ENCODE measurements around the gene EXOSC3. TPM values are rescaled to one million over a fixed set of nuclear protein-coding genes. Genes with fewer than 3 reads are reported as not detected.
"Not testable (repeated sequence)": the region's sequence is repeated elsewhere in the genome, so short reads cannot be mapped to it uniquely, and the experiment has no call there.

The EXOSC3 gene
- total RNA-seq, 1 donor: 81.1 TPM

- Histone ChIP-seq H3K9me3 (ENCODE audit: low read depth, low read length) (no peaks in the 10 kb centered on the region), H3K4me1 (ENCODE audit: insufficient read depth, low read length) (peaks cover 22% of the 10 kb centered on the region), H3K27me3 (ENCODE audit: insufficient read depth, low read length) (no peaks in the 10 kb centered on the region), H3K4me3 (ENCODE audit: low read length) (peak overlapping the region; percentile 88)
Observed at GRCh38 chr9:37752642-37753488, 32.0 kb downstream of the EXOSC3 start.

- H3K27me3 ChIP-seq (ENCODE audit: insufficient read depth, low read length); H3K4me3 ChIP-seq (ENCODE audit: low read length); H3K9me3 ChIP-seq (ENCODE audit: low read depth, low read length): not testable (repeated sequence)
Observed at GRCh38 chr9:37752112-37752511, 32.8 kb downstream of the EXOSC3 start.

GRCh38 chr9:37751704-37752103 lies 33.2 kb downstream of the EXOSC3 start:
- H3K4me1 ChIP-seq (ENCODE audit: insufficient read depth, low read length): peaks cover 22% of the 10 kb centered on the region
- not testable (repeated sequence) for H3K27me3 ChIP-seq (ENCODE audit: insufficient read depth, low read length); H3K9me3 ChIP-seq (ENCODE audit: low read depth, low read length); H3K4me3 ChIP-seq (ENCODE audit: low read length)

More at GRCh38 chr9:37752112-37752511, 32.8 kb downstream of the EXOSC3 start:
- peaks cover 22% of the 10 kb centered on the region for H3K4me1 ChIP-seq (ENCODE audit: insufficient read depth, low read length)

GRCh38 chr9:37751186-37751585 lies 33.7 kb downstream of the EXOSC3 start:
- Histone ChIP-seq H3K27me3 (ENCODE audit: insufficient read depth, low read length) (no peaks in the 10 kb centered on the region), H3K4me3 (ENCODE audit: low read length) (no peak overlapping the region), H3K9me3 (ENCODE audit: low read depth, low read length) (no peaks in the 10 kb centered on the region)

GRCh38 chr9:37749129-37749528 lies 35.7 kb downstream of the EXOSC3 start:
- Histone ChIP-seq H3K27me3 (ENCODE audit: insufficient read depth, low read length) (no peaks in the 10 kb centered on the region), H3K4me3 (ENCODE audit: low read length) (no peak overlapping the region), H3K4me1 (ENCODE audit: insufficient read depth, low read length) (peaks cover 7% of the 10 kb centered on the region), H3K9me3 (ENCODE audit: low read depth, low read length) (no peaks in the 10 kb centered on the region)

More at GRCh38 chr9:37751186-37751585, 33.7 kb downstream of the EXOSC3 start:
- peaks cover 22% of the 10 kb centered on the region for H3K4me1 ChIP-seq (ENCODE audit: insufficient read depth, low read length)

- Histone ChIP-seq H3K27me3 (ENCODE audit: insufficient read depth, low read length) (no peaks in the 10 kb centered on the region), H3K4me3 (ENCODE audit: low read length) (no peak overlapping the region), H3K9me3 (ENCODE audit: low read depth, low read length) (no peaks in the 10 kb centered on the region), H3K4me1 (ENCODE audit: insufficient read depth, low read length) (no peaks in the 10 kb centered on the region)
Observed at GRCh38 chr9:37747271-37747753, 37.6 kb downstream of the EXOSC3 start.

GRCh38 chr9:37746448-37747270 lies 38.2 kb downstream of the EXOSC3 start:
- no peaks in the 10 kb centered on the region for H3K27me3 ChIP-seq (ENCODE audit: insufficient read depth, low read length)

GRCh38 chr9:37745970-37746369 lies 38.9 kb downstream of the EXOSC3 start:
- Histone ChIP-seq H3K4me3 (ENCODE audit: low read length) (no peak overlapping the region), H3K27me3 (ENCODE audit: insufficient read depth, low read length) (no peaks in the 10 kb centered on the region), H3K4me1 (ENCODE audit: insufficient read depth, low read length) (no peaks in the 10 kb centered on the region), H3K9me3 (ENCODE audit: low read depth, low read length) (no peaks in the 10 kb centered on the region)

More at GRCh38 chr9:37746448-37747270, 38.2 kb downstream of the EXOSC3 start:
- Histone ChIP-seq H3K9me3 (ENCODE audit: low read depth, low read length) (no peaks in the 10 kb centered on the region), H3K4me3 (ENCODE audit: low read length) (no peak overlapping the region), H3K4me1 (ENCODE audit: insufficient read depth, low read length) (no peaks in the 10 kb centered on the region)

- no peaks in the 10 kb centered on the region for H3K27me3 ChIP-seq (ENCODE audit: insufficient read depth, low read length)
- H3K9me3 ChIP-seq (ENCODE audit: low read depth, low read length): no peaks in the 10 kb centered on the region
- H3K4me1 ChIP-seq (ENCODE audit: insufficient read depth, low read length): no peaks in the 10 kb centered on the region
- H3K4me3 ChIP-seq (ENCODE audit: low read length): no peak overlapping the region
Observed at GRCh38 chr9:37740631-37741328, 44.1 kb downstream of the EXOSC3 start.

- Histone ChIP-seq H3K4me3 (ENCODE audit: low read length) (no peak overlapping the region), H3K4me1 (ENCODE audit: insufficient read depth, low read length) (no peaks in the 10 kb centered on the region), H3K27me3 (ENCODE audit: insufficient read depth, low read length) (no peaks in the 10 kb centered on the region), H3K9me3 (ENCODE audit: low read depth, low read length) (no peaks in the 10 kb centered on the region)
Observed at GRCh38 chr9:37740128-37740527, 44.7 kb downstream of the EXOSC3 start.

- H3K4me1 ChIP-seq (ENCODE audit: insufficient read depth, low read length): no peaks in the 10 kb centered on the region
- no peaks in the 10 kb centered on the region for H3K27me3 ChIP-seq (ENCODE audit: insufficient read depth, low read length)
- no peaks in the 10 kb centered on the region for H3K9me3 ChIP-seq (ENCODE audit: low read depth, low read length)
- H3K4me3 ChIP-seq (ENCODE audit: low read length): no peak overlapping the region
Observed at GRCh38 chr9:37739222-37739621, 45.6 kb downstream of the EXOSC3 start.

- Histone ChIP-seq H3K27me3 (ENCODE audit: insufficient read depth, low read length) (no peaks in the 10 kb centered on the region), H3K4me1 (ENCODE audit: insufficient read depth, low read length) (no peaks in the 10 kb centered on the region)
Observed at GRCh38 chr9:37732952-37733351, 51.9 kb downstream of the EXOSC3 start.

GRCh38 chr9:37732086-37732741 lies 52.6 kb downstream of the EXOSC3 start:
- Histone ChIP-seq H3K9me3 (ENCODE audit: low read depth, low read length) (no peaks in the 10 kb centered on the region), H3K4me1 (ENCODE audit: insufficient read depth, low read length) (no peaks in the 10 kb centered on the region), H3K27me3 (ENCODE audit: insufficient read depth, low read length) (no peaks in the 10 kb centered on the region), H3K4me3 (ENCODE audit: low read length) (no peak overlapping the region)

More at GRCh38 chr9:37732952-37733351, 51.9 kb downstream of the EXOSC3 start:
- H3K4me3 ChIP-seq (ENCODE audit: low read length): no peak overlapping the region
- no peaks in the 10 kb centered on the region for H3K9me3 ChIP-seq (ENCODE audit: low read depth, low read length)

GRCh38 chr9:37730839-37731238 lies 54.0 kb downstream of the EXOSC3 start:
- no peak overlapping the region for H3K4me3 ChIP-seq (ENCODE audit: low read length)
- no peaks in the 10 kb centered on the region for H3K9me3 ChIP-seq (ENCODE audit: low read depth, low read length)
- no peaks in the 10 kb centered on the region for H3K27me3 ChIP-seq (ENCODE audit: insufficient read depth, low read length)
- no peaks in the 10 kb centered on the region for H3K4me1 ChIP-seq (ENCODE audit: insufficient read depth, low read length)

Data from mononuclear cell (primary cell).